M059J (cell line): ENCODE data around the gene SMIM3. TPM values are rescaled to one million over a fixed set of nuclear protein-coding genes. Genes with fewer than 3 reads are reported as not detected.

Experiments used
- DNase-seq: peaks from one replicate; pipeline ENCODE4 v3.0.0-alpha.2; 2012; ENCODE audit warnings: low read depth
- total RNA-seq: library from RNA; depleted of rRNA; stranded (reverse); fragments of >200 nt; shearing (Covaris generic); gene quantifications from 2 replicates; pipeline ENCODE4 v1.2.3, GENCODE V29; 2014

Gene SMIM3
- total RNA-seq, 1 experiment from 2014 or later = 92.7 TPM

DNA sequence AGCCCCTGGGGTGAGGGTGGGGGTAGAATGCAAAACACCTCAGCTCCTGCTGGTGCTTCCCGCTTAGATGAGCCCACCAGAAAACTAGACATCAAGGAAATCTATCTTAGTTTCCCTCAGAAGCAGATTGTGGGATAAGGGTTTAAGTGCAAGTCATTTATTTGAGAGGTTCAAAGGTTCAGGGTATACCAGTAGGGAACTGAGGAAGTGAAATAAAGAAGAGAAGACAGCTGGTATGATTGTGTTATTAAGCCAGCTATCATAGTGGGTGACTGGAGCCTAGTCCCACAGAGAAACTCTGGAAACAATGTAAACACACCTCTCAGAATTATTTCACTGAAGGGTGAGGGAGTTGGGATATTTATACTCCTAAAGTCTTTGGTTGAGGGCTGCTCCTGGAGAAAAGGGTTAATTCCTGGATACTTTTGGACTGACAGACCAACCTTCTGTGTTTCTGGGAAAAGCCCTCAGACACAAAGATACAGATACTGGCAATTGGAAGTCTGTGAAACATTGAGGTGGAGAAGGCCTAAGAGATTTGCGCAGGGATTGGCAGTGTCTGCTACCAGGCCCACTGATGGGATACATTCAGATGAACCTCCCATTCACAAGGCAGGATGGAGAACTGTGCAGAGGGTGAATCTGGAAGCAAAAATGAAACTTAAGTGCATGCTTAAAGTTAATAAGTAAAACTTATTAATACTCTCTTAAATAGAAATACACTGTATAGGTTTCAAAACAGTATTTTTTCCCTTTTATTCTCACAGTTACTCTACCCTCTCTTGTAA lies 13.4 kb upstream of the SMIM3 start:
- DNase-seq = no peak

DNA sequence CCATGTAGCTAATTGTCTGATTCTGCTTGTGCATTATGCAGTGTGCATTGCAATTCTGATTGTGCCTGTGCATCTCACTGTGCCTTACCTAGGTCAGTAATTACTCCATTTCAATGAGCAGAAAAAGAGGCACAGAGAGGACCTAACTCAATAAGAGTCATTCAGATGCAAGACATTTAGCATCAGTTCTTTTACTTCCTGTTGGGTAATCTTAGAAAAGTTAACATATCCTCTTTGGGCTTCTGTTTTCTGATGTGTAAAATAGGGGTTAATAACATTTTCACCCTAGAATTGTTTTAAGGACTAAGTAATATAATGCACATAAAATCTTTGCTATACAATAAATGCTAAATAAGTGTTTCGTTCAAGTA lies 12.8 kb upstream of the SMIM3 start:
- DNase-seq = no peak

DNA sequence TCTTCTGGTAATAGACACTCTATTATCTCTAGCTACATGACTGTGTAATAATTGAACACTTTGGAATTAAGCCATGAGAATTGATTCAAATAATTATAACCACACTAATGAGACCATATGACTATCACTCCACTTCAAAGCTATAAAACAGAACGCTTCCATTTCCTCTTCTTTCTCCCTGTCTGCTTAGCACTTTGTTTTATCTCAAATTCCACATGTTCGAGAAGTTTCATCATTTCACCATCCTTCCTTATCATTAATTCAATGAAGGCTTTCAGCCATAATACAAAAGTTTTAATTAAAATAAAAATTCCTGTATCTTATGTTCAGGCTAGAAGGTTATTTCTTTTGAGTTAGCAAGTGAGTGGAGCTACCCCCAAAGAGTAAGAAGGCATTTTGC lies 12.3 kb upstream of the SMIM3 start:
- DNase-seq = no peak

DNA sequence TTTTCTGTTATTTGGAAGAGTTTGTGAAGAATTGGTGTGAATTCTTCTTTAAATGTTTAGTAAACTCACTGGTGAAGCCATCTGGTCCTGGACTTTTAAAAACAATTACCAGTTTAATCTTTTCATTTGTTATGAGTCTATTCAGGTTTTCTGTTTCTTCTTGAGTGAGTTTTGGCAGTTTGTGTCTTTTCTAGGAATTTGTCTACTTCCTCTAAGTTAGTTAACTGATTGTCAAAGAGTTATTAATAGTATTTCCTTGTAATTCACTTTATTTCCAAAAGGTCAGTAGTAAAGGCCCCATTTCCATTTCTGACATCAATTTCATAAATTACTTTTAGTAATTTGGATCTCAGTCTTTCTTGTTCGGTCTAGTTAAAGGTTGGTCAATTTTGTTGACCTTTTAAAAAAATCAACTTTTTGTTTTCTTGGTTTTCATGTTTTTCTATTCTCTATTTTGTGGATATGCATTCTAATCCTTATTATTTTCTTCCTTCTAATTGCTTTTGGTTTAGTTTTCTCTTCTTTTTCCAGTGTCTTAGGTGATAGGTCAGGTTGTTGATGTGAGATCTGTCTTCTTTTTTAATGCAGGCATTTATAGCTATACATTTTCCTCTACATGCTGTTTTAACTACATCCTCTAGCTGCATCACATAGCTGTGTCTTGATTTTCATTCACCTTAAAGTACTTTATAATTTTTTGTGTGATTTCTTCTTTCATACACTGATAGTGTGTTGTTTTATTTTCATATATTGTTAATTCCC lies 7.3 kb upstream of the SMIM3 start:
- no peak for DNase-seq

DNA sequence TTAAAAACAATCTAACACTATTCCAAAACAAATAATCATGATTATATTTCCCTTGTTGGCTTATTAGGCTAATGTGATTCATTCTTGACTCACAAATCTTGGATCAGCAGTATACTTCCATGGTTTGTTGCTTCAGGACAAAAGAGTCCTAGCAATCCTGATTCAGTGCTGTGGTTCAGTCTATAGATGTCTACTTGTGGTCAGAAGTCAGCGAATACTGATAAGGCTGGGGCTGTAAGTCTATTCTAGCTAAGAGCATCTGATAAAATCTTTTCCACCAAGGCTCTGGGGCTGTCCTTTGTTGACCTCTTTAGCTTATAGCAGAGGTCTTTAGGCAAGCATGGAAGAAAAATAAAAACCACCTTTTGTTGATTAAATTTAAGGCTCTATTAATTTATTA lies 4.4 kb upstream of the SMIM3 start:
- peak; percentile 92 for DNase-seq

DNA sequence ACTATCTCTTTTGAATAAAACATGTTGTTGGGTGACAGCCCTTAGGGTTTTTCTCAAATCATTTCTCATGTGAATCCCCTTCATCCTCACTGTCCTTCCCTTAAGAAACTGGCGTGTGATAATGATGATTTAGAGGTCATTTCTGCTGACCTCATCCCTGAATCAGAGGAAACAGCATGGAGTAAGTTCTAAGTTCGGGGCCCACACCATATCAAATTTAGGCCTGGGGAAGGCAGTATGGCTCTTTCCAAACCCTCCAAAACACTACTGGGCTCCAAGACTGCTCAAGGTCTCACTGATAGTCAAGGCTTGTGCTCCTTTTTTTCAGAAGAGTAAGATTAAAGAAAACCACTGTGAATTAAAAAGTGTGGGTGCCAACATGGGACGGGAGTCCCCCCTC lies 872 bp upstream of the SMIM3 start:
- peak; percentile 14 for DNase-seq

DNA sequence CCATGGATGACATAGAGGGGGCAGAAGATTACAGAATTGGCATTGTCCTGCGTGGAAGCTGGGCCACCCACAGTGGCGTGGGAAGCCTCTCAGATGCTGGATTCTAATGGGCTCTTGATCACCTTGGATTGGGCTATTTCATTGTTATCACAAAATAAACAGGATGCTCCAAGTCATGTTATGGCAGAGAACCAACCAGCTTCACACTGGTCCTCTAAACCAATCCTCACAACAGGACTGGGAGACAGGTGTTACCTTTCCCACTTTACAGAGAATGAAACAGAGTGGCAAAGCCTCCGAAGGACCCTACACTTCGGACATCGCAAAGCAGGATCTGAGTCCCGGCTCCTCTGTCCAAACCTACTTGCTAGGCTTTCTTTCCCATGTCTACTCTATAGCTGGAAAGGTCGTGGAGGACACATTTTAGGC lies 455 bp upstream of the SMIM3 start:
- DNase-seq = peak; percentile 65

DNA sequence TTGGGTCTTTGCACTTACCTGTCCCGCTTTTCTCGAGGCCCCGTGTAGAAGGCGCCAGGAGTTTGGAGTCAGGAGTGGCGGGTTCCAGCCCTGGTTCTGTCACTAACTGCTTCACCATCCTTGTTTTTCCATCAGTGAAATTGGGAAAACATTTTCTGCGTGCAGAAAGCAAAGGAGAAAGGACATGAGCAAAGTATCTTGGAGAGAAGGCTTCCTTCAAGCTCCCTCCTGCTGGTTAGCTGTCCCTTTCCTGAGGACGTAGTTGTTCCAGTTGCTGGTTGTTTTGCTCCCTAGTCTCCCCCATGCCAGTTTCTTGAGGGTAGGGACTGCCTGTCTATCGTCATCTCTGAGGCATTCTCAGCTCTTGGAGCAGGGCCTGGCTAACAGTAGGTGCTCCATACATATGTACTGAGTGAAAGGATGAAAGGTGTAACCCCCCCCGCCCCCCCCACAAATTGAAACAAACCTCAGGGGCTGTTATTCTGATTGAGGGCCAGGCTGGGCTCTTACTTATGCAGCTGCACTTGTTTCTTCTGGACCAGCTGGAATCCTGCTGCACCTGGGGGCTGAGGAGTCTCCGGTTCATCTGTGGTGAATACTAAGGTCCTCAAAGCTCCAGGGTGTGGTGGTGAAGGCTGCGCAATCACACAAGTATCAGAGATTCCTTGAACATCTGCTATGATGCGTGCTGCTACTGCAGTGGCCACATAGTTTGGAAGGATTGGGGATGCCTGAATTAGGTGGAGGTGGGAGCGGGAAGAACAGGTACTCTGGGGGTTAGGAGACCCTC lies 1.0 kb downstream of the SMIM3 start:
- DNase-seq = peak; percentile 37

DNA sequence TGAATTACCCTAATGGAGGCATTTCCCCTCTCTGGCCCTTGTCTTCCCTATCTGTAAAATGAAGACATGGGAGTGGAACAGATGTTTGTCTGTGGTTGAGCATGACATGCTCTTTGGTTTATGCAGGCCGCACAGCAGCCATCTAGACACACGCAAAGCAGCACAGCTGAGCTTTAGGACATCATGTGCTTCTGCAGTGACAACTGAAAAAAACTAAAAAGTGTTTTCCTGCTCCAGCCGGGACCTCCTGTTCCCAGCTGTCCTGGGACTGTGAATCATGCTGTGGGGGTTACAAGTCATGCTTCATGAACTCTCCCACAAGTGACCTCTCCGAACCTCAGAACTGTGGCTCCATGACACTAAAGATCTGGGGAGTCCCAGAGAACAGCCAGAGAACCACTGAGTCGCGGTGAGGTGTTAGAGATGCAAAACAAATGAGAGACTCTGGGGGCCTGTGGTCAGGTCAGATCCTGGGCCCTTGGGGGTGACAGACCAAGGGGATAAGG lies 1.7 kb downstream of the SMIM3 start:
- DNase-seq = peak; percentile 81

DNA sequence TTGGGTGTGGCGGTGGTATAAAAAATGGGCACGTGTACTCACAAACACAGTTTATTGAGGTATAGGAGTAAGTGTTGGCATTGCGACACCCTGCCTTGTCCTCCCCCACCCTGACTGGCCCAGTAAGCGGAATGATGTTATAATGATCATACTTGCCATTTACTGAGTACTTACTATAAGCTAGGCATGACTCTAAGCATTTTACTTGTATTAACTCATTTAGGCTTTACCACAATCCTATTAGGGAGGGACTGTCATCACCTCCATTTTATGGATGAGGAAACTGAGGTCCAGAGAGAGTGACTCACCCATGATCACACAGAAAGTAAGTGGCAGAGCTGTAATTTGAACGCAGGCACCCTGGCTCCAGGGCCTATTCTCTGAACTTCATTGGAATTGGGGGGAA lies 2.3 kb downstream of the SMIM3 start:
- peak; percentile 70 for DNase-seq

DNA sequence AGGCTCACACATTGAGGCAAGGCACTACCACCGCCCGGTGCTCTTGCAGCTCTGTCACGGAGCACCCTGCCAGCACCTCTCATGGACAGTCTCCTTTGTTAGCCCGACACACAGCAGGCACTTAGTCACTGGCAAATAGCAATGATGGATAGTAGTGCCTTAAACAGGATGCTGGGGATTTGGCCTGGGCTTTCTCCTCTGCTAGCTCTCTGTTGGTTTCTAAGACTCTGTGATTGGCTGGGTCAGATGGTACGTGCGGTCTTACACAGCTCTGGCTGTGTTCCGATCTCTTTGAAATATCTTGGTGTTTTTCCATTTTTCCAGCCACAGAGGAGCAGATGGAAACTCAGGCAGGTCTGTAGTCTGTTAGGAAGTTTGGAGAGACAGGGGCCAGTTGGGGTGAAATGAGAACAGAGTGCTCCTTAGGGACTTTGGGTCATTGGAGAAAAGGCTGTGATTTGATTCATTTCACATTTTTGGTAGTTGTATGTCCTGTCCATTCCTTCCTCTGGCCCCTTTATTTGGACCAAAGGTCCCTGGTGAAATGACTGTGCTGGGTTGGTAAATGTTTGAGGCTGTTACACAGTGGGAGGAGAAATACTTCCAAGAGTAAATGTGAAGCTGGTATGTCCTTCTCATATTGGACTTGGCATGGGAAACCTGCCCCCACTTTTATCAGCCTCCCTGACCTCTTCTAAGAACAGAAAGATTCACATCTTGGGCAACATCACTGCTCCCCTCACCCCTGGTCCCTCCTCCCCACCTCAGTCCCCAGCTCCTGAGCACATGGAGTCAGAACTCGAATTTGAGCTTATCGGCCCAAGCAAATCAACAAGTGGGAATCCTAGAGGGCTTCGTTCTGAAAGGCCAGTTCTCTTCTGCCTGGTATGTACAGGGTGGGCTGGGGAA lies 3.4 kb downstream of the SMIM3 start:
- DNase-seq = peak; percentile 99

DNA sequence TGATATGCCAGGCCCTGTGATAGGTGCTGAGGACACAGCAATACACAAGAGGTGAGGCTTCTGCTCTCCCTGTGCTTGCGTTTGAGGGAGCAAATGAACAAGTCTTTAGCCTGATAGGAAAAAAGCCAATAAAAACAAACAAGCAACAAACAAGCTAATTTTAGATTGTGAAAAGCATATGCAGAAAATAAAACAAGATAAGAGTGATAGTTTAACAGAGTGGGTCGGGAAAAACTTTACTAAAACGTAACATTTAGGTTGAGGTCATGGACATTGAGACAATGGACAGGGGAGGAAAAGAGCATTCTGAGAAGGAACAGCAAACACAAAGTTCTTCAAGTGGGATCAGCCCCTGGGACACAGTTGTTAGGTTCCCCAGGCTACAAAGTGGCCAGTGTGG lies 4.3 kb downstream of the SMIM3 start:
- peak; percentile 14 for DNase-seq

DNA sequence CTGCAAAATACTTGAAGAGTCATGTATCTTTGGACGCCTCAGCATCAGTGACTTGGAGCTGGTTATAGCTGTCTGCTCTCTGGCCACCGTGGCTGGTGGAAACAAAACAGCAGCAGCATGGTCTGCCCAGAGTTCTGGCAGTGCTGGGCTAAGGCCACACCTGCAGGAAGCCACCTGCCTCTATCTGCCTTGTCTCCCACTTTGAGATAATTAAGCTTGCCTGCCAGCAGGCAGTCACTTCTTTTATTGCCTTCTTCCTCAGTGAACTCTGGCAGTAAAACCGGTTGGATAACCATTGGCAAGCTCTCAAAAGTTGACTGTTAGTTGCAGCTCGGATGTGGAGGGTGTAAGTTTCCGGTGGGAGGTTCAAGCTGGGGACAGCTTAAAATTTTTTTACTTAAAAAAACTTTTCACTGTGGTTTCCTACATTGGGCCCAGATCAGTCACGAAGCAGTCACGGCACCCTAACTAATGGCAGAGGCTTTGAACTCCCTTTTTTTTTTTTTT lies 4.9 kb downstream of the SMIM3 start:
- DNase-seq = peak; percentile 98

DNA sequence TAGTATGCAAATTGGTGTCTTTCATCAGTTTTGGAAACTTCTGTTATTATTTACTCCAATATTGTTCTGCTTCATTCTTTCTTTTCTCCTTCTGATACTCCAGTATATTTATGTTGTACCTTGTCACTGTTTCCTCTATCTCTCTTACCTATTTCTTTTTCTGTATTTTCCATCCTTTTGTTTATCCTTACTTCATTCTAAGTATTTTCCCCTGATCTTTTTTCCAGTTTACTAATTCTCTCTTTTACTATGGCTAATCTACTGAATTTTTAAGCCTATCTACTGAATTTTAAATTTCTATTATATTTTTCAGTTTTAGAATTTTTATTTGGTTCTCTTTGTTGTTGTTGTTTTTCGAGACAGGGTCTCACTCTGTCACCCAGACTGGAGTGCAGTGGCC lies 7.4 kb downstream of the SMIM3 start:
- no peak for DNase-seq

DNA sequence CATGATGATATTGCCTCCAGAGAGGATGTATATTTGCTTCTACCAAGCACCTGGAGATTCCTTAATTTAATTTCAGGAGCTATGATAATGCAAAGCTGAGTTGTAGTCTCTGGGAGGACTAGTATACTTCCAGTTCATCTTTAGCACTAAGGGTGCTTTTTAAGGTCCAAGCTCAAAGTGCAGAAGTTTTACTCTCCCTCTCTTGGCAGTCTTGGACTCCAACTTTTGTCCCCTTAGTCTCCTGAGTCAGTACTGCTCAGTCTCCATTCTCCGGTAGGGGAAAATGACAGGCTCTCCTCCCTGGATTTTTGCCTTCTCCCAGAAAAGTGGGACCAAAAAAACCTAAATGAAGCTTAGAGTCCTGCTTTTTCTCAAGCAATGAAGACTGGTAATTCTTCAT lies 8.3 kb downstream of the SMIM3 start:
- no peak for DNase-seq

DNA sequence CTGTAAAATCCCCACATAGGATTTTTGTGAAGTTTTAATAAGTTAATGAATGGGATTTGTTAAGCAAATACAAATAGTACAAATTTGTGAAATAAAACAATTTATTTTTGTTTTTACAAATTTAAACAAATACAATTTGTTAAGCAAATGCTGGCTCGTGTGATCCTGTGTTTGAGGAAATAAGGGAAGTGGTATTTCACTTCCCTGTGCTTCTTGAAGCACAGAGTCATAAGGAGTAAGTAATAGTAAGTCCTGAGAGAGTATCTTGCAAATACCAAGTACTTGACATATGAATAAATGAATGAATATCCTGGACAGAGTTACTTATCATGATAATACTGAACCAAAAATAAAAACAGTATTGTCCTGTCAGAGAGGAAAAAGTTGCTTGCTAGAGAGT lies 9.1 kb downstream of the SMIM3 start:
- DNase-seq = no peak

DNA sequence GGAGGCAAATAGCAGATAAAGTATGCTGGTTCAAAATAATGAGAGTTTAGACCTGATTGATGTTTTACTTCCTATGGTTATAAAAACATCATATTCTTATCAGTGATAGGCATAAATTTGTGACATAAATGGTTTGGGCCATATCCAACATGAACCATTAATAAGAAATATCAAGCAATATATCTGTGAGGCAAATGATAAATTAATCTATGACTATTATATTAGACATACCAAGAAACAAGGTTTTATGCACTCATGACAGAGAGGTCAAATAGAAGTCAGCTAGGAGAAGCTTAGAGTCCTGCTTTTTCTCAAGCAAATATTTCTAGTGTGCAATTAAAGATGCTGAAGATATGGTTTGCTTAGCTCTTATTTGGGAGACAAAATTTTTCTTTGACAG lies 10.4 kb downstream of the SMIM3 start:
- DNase-seq = peak; percentile 12

DNA sequence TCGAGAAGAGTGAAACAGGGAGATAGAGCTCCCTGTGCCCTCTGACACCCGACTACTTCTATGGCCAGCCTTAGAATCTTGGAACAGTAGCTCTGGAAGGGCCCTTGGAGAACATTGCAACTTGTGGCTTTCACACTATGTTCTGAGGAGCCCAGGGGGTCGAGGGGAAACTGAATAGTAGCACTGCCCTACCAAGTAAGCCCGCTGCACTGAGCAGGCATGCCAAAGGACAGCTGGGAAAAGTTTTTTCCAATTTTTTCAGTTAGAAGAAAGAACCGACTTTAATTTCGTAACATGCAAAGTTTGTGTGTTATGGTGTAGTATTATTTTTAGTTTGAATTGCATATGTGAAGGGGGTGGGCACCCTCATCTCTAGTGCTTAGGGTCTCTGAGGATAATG lies 10.9 kb downstream of the SMIM3 start:
- peak; percentile 12 for DNase-seq

DNA sequence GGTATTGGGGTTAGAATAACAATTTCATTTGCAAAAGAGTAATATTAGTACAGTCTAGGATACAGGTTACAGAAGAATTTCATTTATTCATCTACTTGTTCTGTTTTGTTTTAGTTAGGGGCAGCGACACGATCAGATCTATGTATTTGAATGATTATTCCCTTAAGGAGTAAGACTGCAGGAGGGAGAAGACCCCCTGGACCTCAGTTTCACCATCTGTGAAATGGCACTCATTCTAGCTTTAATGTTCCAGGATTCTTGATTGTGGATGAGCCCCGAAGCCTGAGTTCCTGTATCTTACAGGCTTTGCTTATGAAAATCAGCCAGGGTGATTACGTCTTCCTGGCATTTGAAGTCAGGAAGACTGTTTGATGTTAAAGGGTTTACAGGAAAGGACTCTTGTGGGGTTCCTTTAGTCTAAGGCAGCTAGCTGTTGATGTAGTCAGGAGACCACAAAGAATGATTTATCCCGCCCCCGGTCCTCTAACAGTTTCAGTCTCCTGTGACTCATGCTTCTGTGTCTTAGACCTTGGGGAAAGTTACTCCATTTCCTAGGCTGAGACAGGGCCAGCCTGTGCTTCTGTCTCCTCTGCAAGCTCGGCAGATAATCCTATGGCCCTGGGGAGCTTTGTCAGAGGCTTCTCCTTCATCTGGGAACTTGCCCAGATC lies 11.5 kb downstream of the SMIM3 start:
- peak; percentile 100 for DNase-seq

DNA sequence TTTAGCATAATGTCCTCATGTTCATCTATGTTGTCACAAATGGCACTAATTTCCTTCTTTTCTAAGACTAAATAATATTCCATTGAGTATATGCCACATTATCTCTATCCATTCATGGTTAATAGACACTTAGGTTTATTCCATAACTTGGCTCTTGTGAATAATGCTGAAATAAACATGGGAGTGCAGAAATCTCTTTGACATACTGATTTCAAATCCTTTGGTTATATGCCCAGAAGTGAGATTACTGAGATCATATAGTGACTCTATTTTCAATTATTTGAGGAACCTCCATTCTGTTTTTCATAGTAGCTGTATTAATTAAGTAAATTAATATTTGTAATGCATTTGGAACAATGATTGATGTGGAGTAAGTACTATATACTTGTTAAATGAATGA lies 13.0 kb downstream of the SMIM3 start:
- DNase-seq = no peak
